Inflammatory macrophage (primary cell): Measurements from ENCODE around the gene KICS2.
"Not testable (repeated sequence)": the region's sequence is repeated elsewhere in the genome, so short reads cannot be mapped to it uniquely, and the experiment has no call there.

ENCODE experiments used
- DNase-seq, 2 donors: peaks; one replicate each; pipeline ENCODE4 v3.0.0-alpha.2; 2020 to 2022
- total RNA-seq, 18 experiments: gene quantifications; one replicate each; lab custom pipeline; 2026; ENCODE audit warnings: mixed read lengths in 6 of 18, inconsistent platforms in 2 of 18; lab: John Stamatoyannopoulos, UW

KICS2 gene
- 1.0 to 11.3 (median 7.5) reads per million in 18 experiments for total RNA-seq

- peak; percentile 93 to 97 for DNase-seq
Measured at GRCh38 chr12:64222009-64222765, at the start of gene KICS2. Gene KICS2 (minus strand): TSS chr12:64222296. CDS start chr12:64222237, 59 bp downstream.

- DNase-seq = no peak
Measured at GRCh38 chr12:64270411-64270810, 48.3 kb upstream of the KICS2 start.

- no peak for DNase-seq
Measured at GRCh38 chr12:64269161-64269560, 47.1 kb upstream of the KICS2 start.

- no peak for DNase-seq
Measured at GRCh38 chr12:64268409-64268808, 46.3 kb upstream of the KICS2 start.

GRCh38 chr12:64265839-64266238 lies 43.7 kb upstream of the KICS2 start:
- no peak for DNase-seq

- no peak for DNase-seq
Measured at GRCh38 chr12:64261813-64262212, 39.7 kb upstream of the KICS2 start.

GRCh38 chr12:64258576-64258975 lies 36.5 kb upstream of the KICS2 start:
- DNase-seq = no peak

- peak; percentile 50 to 71 for DNase-seq
Measured at GRCh38 chr12:64256166-64256800, 34.2 kb upstream of the KICS2 start.

- no peak for DNase-seq
Measured at GRCh38 chr12:64255249-64255648, 33.2 kb upstream of the KICS2 start.

GRCh38 chr12:64253356-64253755 lies 31.3 kb upstream of the KICS2 start:
- no peak for DNase-seq

- peak; percentile 74 to 78 for DNase-seq
Measured at GRCh38 chr12:64252681-64253080, 30.6 kb upstream of the KICS2 start.

GRCh38 chr12:64243809-64244208 lies 21.7 kb upstream of the KICS2 start:
- no peak for DNase-seq

GRCh38 chr12:64240781-64241180 lies 18.7 kb upstream of the KICS2 start:
- no peak for DNase-seq

- DNase-seq = no peak
Measured at GRCh38 chr12:64237382-64237781, 15.3 kb upstream of the KICS2 start.

GRCh38 chr12:64236549-64236948 lies 14.5 kb upstream of the KICS2 start:
- peak in 1 of 2 donors; percentile 7 for DNase-seq

GRCh38 chr12:64232196-64232595 lies 10.1 kb upstream of the KICS2 start:
- no peak for DNase-seq

GRCh38 chr12:64229796-64230195 lies 7.7 kb upstream of the KICS2 start:
- no peak for DNase-seq

- DNase-seq = no peak
Measured at GRCh38 chr12:64229240-64229639, 7.1 kb upstream of the KICS2 start.

GRCh38 chr12:64225626-64226025 lies 3.5 kb upstream of the KICS2 start:
- peak; percentile 54 to 79 for DNase-seq

GRCh38 chr12:64221651-64222008 lies 466 bp downstream of the KICS2 start:
- peak; percentile 75 to 77 for DNase-seq

GRCh38 chr12:64220046-64220445 lies 2.0 kb downstream of the KICS2 start:
- no peak for DNase-seq

GRCh38 chr12:64219145-64219544 lies 3.0 kb downstream of the KICS2 start:
- DNase-seq = no peak

GRCh38 chr12:64218597-64218996 lies 3.5 kb downstream of the KICS2 start:
- no peak for DNase-seq

- DNase-seq = not testable (repeated sequence)
Measured at GRCh38 chr12:64217643-64218042, 4.5 kb downstream of the KICS2 start.
